ENCODE results near the gene TRMT61A. TPM values are rescaled to one million over a fixed set of nuclear protein-coding genes. Genes with fewer than 3 reads are reported as not detected.

TRMT61A gene
- total and polyA plus RNA-seq, 8 donors = 5.5 to 39.7 (median 15.9) TPM

DNA sequence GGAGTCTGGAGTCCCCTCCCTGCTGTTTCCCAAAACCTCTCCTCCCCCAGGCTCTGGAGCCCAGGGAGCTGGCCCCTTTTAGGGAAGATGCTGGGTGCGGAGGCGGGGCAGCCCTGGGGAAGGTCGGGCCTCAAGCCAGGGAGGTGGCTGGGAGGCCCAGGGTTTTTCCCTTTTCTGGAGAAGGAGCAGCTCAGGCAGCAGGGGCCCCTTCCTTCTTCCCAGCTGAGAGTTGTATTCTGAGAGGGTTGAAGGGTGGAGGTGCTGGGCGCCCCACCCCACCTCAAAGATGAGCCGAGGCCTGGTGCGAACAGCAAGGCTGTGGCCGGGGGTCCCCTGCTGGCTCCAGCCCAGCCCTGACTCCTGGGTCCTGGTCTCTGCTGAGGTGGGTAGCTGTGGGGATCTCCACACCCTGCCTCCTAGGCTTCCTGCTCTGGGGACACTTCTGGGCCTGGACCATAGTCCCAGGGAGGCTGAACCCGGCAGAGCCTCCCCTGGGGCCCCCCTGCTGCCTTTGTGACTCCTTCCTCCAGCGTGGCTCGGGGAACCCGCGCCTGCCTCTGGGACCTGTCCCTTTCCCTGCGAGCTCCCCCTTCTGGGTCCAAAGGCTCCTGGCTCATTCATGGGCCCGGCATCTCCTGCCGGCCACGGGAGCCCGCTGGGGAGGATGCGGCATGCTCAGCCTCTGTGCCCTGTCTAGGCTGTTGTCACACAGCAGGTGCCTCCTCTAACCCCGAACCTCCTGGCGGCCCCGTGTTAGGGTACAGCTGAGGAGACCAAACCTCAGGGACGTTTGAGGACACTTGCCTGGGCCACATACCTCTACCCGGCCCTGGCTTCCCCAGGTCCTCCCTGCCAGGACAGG is 4.4 kb downstream of the TRMT61A start:
- Histone ChIP-seq H3K4me1 (peaks cover 40 to 81% (median 60%) of the 10 kb centered on the region in 4 donors), H3K9me3 (no peaks in the 10 kb centered on the region), H3K27ac (peak overlapping the region in 4 of 5 donors; percentile 73 to 83 (median 78)), H3K4me3 (peak overlapping the region in 1 of 4 donors; percentile 13), H3K27me3 (no peaks in the 10 kb centered on the region), H3K36me3 (peaks cover 5 to 62% (median 53%) of the 10 kb centered on the region in 4 donors)
- peak in 1 of 2 donors; percentile 70 for DNase-seq
- WGBS, 5 donors = 66 to 81% (median 77%) methylated on average over 14 to 23 of the region's 23 CpGs
- no peak for TF ChIP-seq EP300 (IDR thresholded peaks at IDR 0.05)
- no peak for TF ChIP-seq POLR2A (IDR thresholded peaks at IDR 0.05)
- no peak for TF ChIP-seq CTCF (IDR thresholded peaks at IDR 0.05)
- no peak for TF ChIP-seq POLR2AphosphoS5 (IDR thresholded peaks at IDR 0.05)
- intact Hi-C loops (cut with DNase I; ENCODE audit: low total_unique reads) = no loop called here

DNA sequence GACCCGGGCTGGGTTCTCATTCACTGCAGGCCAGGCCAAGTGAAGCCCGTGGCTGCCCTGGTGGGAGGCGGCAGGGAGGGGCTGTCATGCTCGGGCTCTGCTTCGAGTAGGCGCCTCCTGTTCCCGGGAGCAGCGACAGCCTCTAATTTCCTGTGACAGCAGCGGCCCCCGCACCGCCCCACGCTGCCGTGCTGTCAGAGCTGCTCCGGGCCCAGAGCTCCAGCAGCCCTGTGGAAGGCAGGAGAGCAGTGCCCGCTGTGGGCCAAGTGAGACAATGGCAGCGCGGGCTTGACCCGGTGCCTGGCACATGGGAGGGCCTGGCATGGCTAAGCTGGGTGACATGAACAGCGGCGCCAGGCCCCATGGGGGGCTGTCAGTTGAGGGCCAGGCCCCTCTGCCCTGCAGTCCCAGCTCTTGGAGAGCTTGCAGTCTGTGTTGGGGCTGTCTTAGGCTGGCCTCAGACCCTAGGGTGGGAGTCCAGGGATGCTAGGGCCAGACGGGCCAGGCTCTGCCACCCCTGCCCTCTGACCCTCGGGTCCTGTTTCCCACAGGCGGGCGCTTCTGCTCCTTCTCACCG is 5.1 kb downstream of the TRMT61A start:
- peaks cover 5 to 62% (median 53%) of the 10 kb centered on the region in 4 donors for H3K36me3 ChIP-seq
- H3K9me3 ChIP-seq = no peaks in the 10 kb centered on the region
- no peaks in the 10 kb centered on the region for H3K27me3 ChIP-seq
- H3K4me3 ChIP-seq = no peak overlapping the region
- no peak for TF ChIP-seq CTCF (IDR thresholded peaks at IDR 0.05)
- TF ChIP-seq POLR2A (IDR thresholded peaks at IDR 0.05) = no peak
- TF ChIP-seq POLR2AphosphoS5 (IDR thresholded peaks at IDR 0.05) = no peak
- no peak for TF ChIP-seq EP300 (IDR thresholded peaks at IDR 0.05)
- peaks cover 44 to 84% (median 62%) of the 10 kb centered on the region in 4 donors for H3K4me1 ChIP-seq
- peak overlapping the region; percentile 41 to 83 (median 77) for H3K27ac ChIP-seq
- 83 to 88% (median 86%) methylated on average over 3 to 25 of the region's 25 CpGs for whole genome bisulfite sequencing, 5 donors
- intact Hi-C loops (cut with DNase I; ENCODE audit: low total_unique reads) = no loop called here
- no peak for DNase-seq

DNA sequence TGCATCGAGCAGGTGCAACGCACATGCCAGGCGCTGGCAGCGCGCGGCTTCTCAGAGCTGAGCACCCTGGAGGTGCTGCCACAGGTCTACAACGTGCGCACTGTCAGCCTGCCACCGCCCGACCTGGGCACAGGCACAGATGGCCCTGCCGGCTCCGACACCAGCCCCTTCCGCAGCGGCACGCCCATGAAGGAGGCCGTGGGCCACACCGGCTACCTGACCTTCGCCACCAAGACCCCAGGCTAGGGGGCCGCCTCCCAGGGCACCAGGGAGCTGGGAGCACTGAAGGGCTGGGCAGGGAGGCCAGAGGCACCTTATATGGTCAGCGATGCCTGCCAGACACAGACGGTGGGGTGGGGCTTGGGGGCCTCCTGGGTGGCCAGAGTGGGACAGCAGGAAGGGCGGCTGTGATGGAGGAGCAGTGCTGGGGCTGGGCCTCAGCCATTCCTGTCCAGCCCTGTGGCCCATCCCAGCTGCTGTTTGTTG is 5.6 kb downstream of the TRMT61A start:
- Histone ChIP-seq H3K4me3 (no peak overlapping the region), H3K27me3 (no peaks in the 10 kb centered on the region), H3K36me3 (peaks cover 5 to 62% (median 53%) of the 10 kb centered on the region in 4 donors), H3K27ac (peak overlapping the region; percentile 41 to 83 (median 77)), H3K9me3 (no peaks in the 10 kb centered on the region), H3K4me1 (peaks cover 43 to 85% (median 63%) of the 10 kb centered on the region in 4 donors)
- intact Hi-C loops (cut with DNase I; ENCODE audit: low total_unique reads) = no loop called here
- no peak for TF ChIP-seq POLR2A (IDR thresholded peaks at IDR 0.05)
- TF ChIP-seq CTCF (IDR thresholded peaks at IDR 0.05) = no peak
- no peak for TF ChIP-seq POLR2AphosphoS5 (IDR thresholded peaks at IDR 0.05)
- TF ChIP-seq EP300 (IDR thresholded peaks at IDR 0.05) = no peak
- DNase-seq = peak in 1 of 2 donors; percentile 66
- 76 to 88% (median 85%) methylated on average over 9 to 22 of the region's 22 CpGs for WGBS, 5 donors

GRCh38 chr14:103535081-103535890 is 6.3 kb downstream of the TRMT61A start:
- H3K9me3 ChIP-seq = no peaks in the 10 kb centered on the region
- 75 to 95% (median 86%) methylated on average over 9 to 21 of the region's 21 CpGs for WGBS, 5 donors
- peaks cover 41 to 84% (median 61%) of the 10 kb centered on the region in 4 donors for H3K4me1 ChIP-seq
- no peak for DNase-seq
- TF ChIP-seq CTCF (IDR thresholded peaks at IDR 0.05) (no peak), EP300 (IDR thresholded peaks at IDR 0.05) (no peak)
- H3K27ac ChIP-seq = peak overlapping the region in 4 of 5 donors; percentile 73 to 83 (median 78)
- H3K4me3 ChIP-seq = no peak overlapping the region
- intact Hi-C loops (cut with DNase I; ENCODE audit: low total_unique reads) = no loop called here
- peaks cover 5 to 60% (median 52%) of the 10 kb centered on the region in 4 donors for H3K36me3 ChIP-seq
- H3K27me3 ChIP-seq = no peaks in the 10 kb centered on the region

Data from stomach (tissue), 9 donors.